ENCODE results near the gene MEIOB. TPM values are rescaled to one million over a fixed set of nuclear protein-coding genes. Genes with fewer than 3 reads are reported as not detected.

MEIOB gene
- total RNA-seq, 5 donors from 2014 or later (not counting 1 experiment from before 2014, with no cell fraction given): 0.26 TPM; not detected in 4

DNA sequence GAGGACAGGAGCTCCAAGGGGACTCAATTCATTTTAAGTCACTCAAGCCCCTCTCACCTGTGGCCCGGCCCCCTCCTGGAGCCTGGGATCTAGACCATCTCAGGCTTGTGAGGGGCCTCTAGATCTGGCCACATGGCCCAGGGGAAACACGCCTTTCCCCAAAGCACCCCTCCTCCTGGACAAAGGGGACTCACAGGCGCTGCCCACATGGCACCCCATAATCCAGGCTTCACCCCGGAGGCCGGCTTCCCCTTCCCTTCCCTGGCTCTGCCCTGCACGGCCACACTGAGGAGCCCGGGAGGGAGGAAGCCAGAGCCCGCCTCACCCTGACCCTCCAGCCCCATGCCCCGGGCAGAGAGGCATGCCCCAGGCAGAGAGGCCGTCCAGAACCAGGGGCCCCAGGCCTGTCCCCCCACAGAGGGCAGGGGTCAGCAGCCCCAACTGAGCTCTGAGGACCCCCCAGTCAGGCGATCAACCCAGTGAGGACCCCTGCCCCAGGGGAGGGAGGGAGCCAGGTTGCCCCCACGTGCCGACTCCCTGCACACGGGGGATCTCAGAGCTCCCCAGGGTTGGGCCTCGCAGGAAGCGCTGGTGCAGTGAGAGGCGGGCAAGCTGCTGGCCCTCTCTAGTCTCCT lies 35.4 kb upstream of the MEIOB start:
- H3K36me3 ChIP-seq (ENCODE audit: control insufficient read depth in 2 of 2, extremely low read depth in 1 of 2, insufficient read depth in 1 of 2, low read length in 1 of 2): no peaks in the 10 kb centered on the region
- ChIA-PET POLR2A (no interaction called here), CTCF (interaction anchor here in 1 of 2 donors (0.6 kb wide), 1 partner anchor 21 kb away, joined by 5 read pairs; no protein-coding TSS in a partner anchor)
- no peaks in the 10 kb centered on the region for H3K9me3 ChIP-seq
- no peaks in the 10 kb centered on the region for H3K4me1 ChIP-seq (ENCODE audit: control insufficient read depth in 1 of 2, extremely low read depth in 1 of 2, insufficient read depth in 2 of 2, low read length in 2 of 2)
- no peak for DNase-seq
- 68% methylated on average over 6 of the region's 17 CpGs for WGBS (ENCODE audit: insufficient coverage)
- no peak overlapping the region for H3K4me3 ChIP-seq (ENCODE audit: control insufficient read depth in 1 of 2, extremely low read depth in 1 of 2, low read length in 1 of 2)
- Mint-ChIP-seq H3K9me3 (no peaks in the 10 kb centered on the region), H3K27ac (no peak overlapping the region), H3K36me3 (no peaks in the 10 kb centered on the region), H3K4me3 (no peak overlapping the region), H3K27me3 (peaks cover 5 to 17% of the 10 kb centered on the region in 2 donors), H3K4me1 (no peaks in the 10 kb centered on the region)
- H3K27me3 ChIP-seq (replicated peaks in 1 of 2; ENCODE audit: control insufficient read depth in 2 of 2, extremely low read depth in 1 of 2, insufficient read depth in 2 of 2, low read length in 1 of 2): peaks cover 0 to 60% of the 10 kb centered on the region in 2 experiments
- no peak overlapping the region for H3K27ac ChIP-seq (ENCODE audit: low read length)
- ATAC-seq (replicated peaks in 1 of 4): no peak

DNA sequence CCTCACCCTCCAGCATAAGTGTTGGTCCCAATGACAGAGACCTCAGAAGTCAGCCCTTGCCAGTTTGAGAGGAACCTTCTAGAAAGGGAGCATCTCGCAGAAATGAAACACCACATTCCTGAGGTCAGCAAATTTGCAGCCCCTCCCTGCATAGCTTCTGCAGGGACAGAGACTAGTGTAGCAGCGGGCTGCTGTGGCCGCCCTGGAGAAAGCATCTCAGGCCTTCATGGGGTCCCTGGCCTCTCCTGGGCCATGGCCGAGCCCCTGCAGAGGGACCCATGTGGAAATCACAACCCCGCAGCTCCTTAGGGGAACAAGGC lies 34.8 kb upstream of the MEIOB start:
- Histone ChIP-seq H3K9me3 (no peaks in the 10 kb centered on the region), H3K4me1 (ENCODE audit: control insufficient read depth in 1 of 2, extremely low read depth in 1 of 2, insufficient read depth in 2 of 2, low read length in 2 of 2) (no peaks in the 10 kb centered on the region), H3K27me3 (replicated peaks in 1 of 2; ENCODE audit: control insufficient read depth in 2 of 2, extremely low read depth in 1 of 2, insufficient read depth in 2 of 2, low read length in 1 of 2) (peaks cover 0 to 60% of the 10 kb centered on the region in 2 experiments), H3K36me3 (ENCODE audit: control insufficient read depth in 2 of 2, extremely low read depth in 1 of 2, insufficient read depth in 1 of 2, low read length in 1 of 2) (no peaks in the 10 kb centered on the region), H3K4me3 (ENCODE audit: control insufficient read depth in 1 of 2, extremely low read depth in 1 of 2, low read length in 1 of 2) (no peak overlapping the region), H3K27ac (ENCODE audit: low read length) (no peak overlapping the region)
- peaks cover 5 to 16% of the 10 kb centered on the region in 2 donors for H3K27me3 Mint-ChIP-seq
- CTCF ChIA-PET: interaction anchor here in 1 of 2 donors (0.6 kb wide), 1 partner anchor 21 kb away, joined by 5 read pairs; no protein-coding TSS in a partner anchor
- H3K27ac Mint-ChIP-seq: no peak overlapping the region
- no peaks in the 10 kb centered on the region for H3K36me3 Mint-ChIP-seq
- no peaks in the 10 kb centered on the region for H3K9me3 Mint-ChIP-seq
- H3K4me3 Mint-ChIP-seq: no peak overlapping the region
- ATAC-seq (replicated peaks in 1 of 4) (no peak), DNase-seq (no peak)
- 77% methylated on average over 5 of the region's 5 CpGs for WGBS (ENCODE audit: insufficient coverage)
- POLR2A ChIA-PET: no interaction called here
- H3K4me1 Mint-ChIP-seq: no peaks in the 10 kb centered on the region

DNA sequence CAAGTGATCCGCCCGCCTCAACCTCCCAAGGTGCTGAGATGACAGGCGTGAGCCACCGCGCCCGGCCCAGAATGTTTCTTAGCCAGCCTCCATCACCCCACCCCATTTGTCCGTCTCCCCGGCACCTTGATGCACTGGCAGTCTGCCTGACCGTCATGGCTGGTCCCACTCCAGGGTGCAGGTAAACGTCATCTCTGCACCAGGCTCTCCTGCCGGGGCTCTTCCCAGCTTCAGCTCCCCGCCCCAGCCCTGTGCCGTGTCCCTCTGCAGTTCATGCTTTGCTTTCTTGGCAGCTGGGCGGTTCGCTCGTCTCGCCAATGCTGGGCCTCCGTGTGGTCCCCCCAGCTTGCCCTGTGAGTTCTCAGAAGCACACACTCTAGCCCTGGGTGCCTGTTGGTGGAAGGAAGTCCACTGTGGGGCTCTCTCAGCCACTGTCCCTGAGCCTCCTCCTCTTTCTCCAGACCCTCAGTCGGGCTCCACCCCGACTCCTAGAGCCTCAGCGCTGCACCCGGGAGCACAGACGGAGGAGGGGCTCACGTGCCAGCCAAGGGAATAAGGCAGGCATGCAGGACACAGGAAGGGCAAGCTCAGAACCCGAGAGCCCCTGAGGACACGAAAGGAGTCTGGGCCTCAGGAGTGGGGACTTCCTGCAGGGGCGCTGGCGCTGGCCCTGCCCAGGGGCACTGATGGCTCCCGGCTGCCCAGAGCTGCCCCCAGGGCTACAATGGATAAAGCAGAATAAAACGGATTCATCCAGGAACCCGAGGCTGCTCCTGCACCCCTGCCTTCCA lies 34.3 kb upstream of the MEIOB start:
- Histone ChIP-seq H3K27me3 (replicated peaks in 1 of 2; ENCODE audit: control insufficient read depth in 2 of 2, extremely low read depth in 1 of 2, insufficient read depth in 2 of 2, low read length in 1 of 2) (peaks cover 0 to 60% of the 10 kb centered on the region in 2 experiments), H3K4me1 (ENCODE audit: control insufficient read depth in 1 of 2, extremely low read depth in 1 of 2, insufficient read depth in 2 of 2, low read length in 2 of 2) (no peaks in the 10 kb centered on the region), H3K4me3 (ENCODE audit: control insufficient read depth in 1 of 2, extremely low read depth in 1 of 2, low read length in 1 of 2) (no peak overlapping the region), H3K27ac (ENCODE audit: low read length) (no peak overlapping the region), H3K36me3 (ENCODE audit: control insufficient read depth in 2 of 2, extremely low read depth in 1 of 2, insufficient read depth in 1 of 2, low read length in 1 of 2) (no peaks in the 10 kb centered on the region), H3K9me3 (no peaks in the 10 kb centered on the region)
- H3K9me3 Mint-ChIP-seq: no peaks in the 10 kb centered on the region
- DNase-seq (no peak), ATAC-seq (replicated peaks in 1 of 4) (no peak)
- H3K27ac Mint-ChIP-seq: no peak overlapping the region
- ChIA-PET POLR2A (no interaction called here), CTCF (no interaction called here)
- peaks cover 5 to 16% of the 10 kb centered on the region in 2 donors for H3K27me3 Mint-ChIP-seq
- 62% methylated on average over 30 of the region's 31 CpGs for WGBS (ENCODE audit: insufficient coverage)
- no peak overlapping the region for H3K4me3 Mint-ChIP-seq
- H3K36me3 Mint-ChIP-seq: no peaks in the 10 kb centered on the region
- no peaks in the 10 kb centered on the region for H3K4me1 Mint-ChIP-seq

DNA sequence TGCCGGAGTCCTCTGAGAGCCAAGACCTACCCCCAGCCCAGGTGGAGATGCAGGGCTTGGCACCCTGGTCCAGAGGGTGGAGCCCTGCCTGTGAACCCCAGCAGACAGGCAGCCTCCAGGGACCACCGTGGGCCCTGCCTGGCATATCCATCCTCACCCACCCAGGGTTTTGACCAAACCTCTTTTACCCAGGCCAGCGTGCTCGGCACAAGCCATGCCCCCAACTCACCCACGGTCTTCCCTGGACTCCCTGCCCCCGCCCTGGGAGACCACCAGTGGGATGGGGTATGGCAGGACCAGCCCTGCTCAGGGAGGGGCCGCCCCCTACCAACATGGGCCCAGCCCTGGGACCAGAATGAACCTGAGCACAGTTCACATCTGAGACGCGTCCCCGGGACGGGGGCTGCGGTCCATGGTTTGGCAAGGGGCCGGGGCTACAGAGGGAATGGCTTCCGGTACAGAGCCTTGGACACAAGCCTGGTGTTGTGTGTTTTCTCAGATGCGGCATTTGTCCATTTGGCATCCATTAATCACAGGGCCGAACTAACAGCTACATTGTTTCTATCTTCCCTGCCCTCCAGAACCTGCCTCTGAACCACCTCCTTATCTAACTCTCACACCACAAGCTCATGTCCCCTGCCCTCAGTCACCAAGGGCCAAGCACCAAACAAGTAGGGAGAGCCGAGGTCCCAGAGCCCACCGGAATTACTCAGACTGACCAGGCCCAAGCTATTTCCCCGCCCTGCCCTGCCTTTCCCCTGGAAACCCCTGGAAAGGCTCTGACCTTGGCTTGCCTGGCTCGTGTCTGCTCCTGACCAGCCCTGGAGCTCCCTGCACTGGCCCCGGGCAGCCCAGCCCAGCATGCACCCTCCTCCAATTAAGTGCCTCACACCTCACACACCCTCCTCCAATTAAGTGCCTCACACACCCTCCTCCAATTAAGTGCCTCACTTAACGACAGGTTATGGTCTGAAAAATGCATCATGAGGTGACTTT lies 32.2 kb upstream of the MEIOB start:
- 83% methylated on average over 18 of the region's 22 CpGs for whole genome bisulfite sequencing (ENCODE audit: insufficient coverage)

DNA sequence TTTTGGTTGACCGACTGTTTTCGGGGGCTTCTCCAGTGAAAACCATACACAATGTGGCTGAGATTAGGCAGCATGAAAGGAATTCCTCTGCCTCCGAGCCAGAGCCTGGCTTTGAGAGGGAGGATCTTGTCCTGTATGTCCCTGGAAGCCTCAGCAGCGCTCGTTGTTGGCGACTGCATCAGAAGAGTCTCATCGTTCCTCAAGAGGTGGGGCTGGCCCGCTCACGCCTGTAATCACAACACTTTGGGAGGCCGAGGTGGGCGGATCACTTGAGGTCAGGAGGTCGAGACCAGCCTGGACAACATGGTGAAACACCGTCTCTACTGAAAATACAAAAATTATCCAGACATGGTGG lies 31.2 kb upstream of the MEIOB start:
- CTCF ChIA-PET: no interaction called here

More for the DNA sequence above, 32.2 kb upstream of the MEIOB start:
- no peaks in the 10 kb centered on the region for H3K36me3 Mint-ChIP-seq
- ChIA-PET CTCF (no interaction called here), POLR2A (no interaction called here)
- no peak overlapping the region for H3K27ac Mint-ChIP-seq
- peaks cover 5 to 16% of the 10 kb centered on the region in 2 donors for H3K27me3 Mint-ChIP-seq
- no peak overlapping the region for H3K4me3 Mint-ChIP-seq
- Histone ChIP-seq H3K36me3 (ENCODE audit: control insufficient read depth in 2 of 2, extremely low read depth in 1 of 2, insufficient read depth in 1 of 2, low read length in 1 of 2) (no peaks in the 10 kb centered on the region), H3K4me1 (ENCODE audit: control insufficient read depth in 1 of 2, extremely low read depth in 1 of 2, insufficient read depth in 2 of 2, low read length in 2 of 2) (no peaks in the 10 kb centered on the region), H3K27me3 (replicated peaks in 1 of 2; ENCODE audit: control insufficient read depth in 2 of 2, extremely low read depth in 1 of 2, insufficient read depth in 2 of 2, low read length in 1 of 2) (peaks cover 0 to 61% of the 10 kb centered on the region in 2 experiments), H3K9me3 (no peaks in the 10 kb centered on the region), H3K4me3 (ENCODE audit: control insufficient read depth in 1 of 2, extremely low read depth in 1 of 2, low read length in 1 of 2) (no peak overlapping the region), H3K27ac (ENCODE audit: low read length) (no peak overlapping the region)
- H3K4me1 Mint-ChIP-seq: no peaks in the 10 kb centered on the region
- DNase-seq (no peak), ATAC-seq (replicated peaks in 1 of 4) (no peak)
- no peaks in the 10 kb centered on the region for H3K9me3 Mint-ChIP-seq

More for the DNA sequence above, 31.2 kb upstream of the MEIOB start:
- Mint-ChIP-seq H3K9me3 (no peaks in the 10 kb centered on the region), H3K36me3 (no peaks in the 10 kb centered on the region), H3K4me1 (no peaks in the 10 kb centered on the region), H3K27me3 (peaks cover 0 to 15% of the 10 kb centered on the region in 2 donors), H3K4me3 (no peak overlapping the region), H3K27ac (no peak overlapping the region)
- H3K36me3 ChIP-seq (ENCODE audit: control insufficient read depth in 2 of 2, extremely low read depth in 1 of 2, insufficient read depth in 1 of 2, low read length in 1 of 2): no peaks in the 10 kb centered on the region
- peaks cover 0 to 58% of the 10 kb centered on the region in 2 experiments for H3K27me3 ChIP-seq (replicated peaks in 1 of 2; ENCODE audit: control insufficient read depth in 2 of 2, extremely low read depth in 1 of 2, insufficient read depth in 2 of 2, low read length in 1 of 2)
- POLR2A ChIA-PET: interaction anchor here in 1 of 2 donors (0.7 kb wide), 1 partner anchor 612 kb away, joined by 3 read pairs; no protein-coding TSS in a partner anchor
- ATAC-seq (replicated peaks in 1 of 4) (no peak), DNase-seq (no peak)
- no peak overlapping the region for H3K4me3 ChIP-seq (ENCODE audit: control insufficient read depth in 1 of 2, extremely low read depth in 1 of 2, low read length in 1 of 2)
- H3K9me3 ChIP-seq: no peaks in the 10 kb centered on the region
- H3K27ac ChIP-seq (ENCODE audit: low read length): no peak overlapping the region
- no peaks in the 10 kb centered on the region for H3K4me1 ChIP-seq (ENCODE audit: control insufficient read depth in 1 of 2, extremely low read depth in 1 of 2, insufficient read depth in 2 of 2, low read length in 2 of 2)
- WGBS (ENCODE audit: insufficient coverage): 84% methylated on average over 13 of the region's 13 CpGs
